Stimulated activated CD4-positive, alpha-beta T cell treated with anti-CD3 and anti-CD28 coated beads, TNF-alpha, amount 100 ng/mL, for 1 hour (primary cell): ENCODE data around the gene SLC17A2.
"Not testable (repeated sequence)": the region's sequence is repeated elsewhere in the genome, so short reads cannot be mapped to it uniquely, and the experiment has no call there.

Experiments used
- DNase-seq, 3 donors: peaks; one replicate each; pipeline ENCODE4 v3.0.0-alpha.2; 2020; ENCODE audit warnings: low read depth in 3 of 3, low spot score in 1 of 3

Gene SLC17A2

DNA sequence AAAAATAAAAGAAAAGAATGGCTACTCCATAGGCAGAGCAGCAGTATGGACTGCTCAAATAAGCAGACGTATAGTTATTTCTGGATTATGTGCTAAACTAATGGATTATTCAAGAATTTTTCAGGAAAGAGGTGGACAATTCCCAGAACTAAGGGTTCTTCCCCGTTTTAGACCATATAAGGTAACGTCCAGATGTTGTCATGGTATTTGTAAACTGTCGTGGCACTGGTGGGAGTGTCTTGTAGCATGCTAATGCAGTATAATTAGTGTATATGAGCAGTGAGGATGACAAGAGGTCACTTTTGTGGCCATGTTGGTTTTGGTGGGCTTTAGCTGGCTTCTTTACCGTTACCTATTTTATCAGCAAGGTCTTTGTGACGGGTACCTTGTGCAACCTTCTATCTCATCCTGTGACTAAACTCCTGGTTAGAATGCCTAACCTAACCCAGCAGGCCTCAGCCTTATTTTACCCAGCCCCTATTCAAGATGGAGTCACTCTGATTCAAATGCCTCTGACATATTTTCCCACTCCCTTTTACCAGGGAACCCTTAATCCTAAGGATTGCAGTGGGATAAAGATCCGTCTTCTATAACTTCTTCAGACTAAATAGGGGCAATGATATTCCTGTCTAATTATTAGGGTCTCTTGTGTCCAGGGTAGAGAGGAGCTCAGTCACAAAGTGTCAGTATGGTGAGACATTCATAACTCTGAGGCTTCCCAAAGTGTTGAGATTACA, 21.0 kb upstream of the SLC17A2 start:
- no peak for DNase-seq

- DNase-seq = no peak
Measured at GRCh38 chr6:25950297-25950696, 19.8 kb upstream of the SLC17A2 start.

GRCh38 chr6:25949695-25950094, 19.2 kb upstream of the SLC17A2 start:
- DNase-seq = no peak

DNA sequence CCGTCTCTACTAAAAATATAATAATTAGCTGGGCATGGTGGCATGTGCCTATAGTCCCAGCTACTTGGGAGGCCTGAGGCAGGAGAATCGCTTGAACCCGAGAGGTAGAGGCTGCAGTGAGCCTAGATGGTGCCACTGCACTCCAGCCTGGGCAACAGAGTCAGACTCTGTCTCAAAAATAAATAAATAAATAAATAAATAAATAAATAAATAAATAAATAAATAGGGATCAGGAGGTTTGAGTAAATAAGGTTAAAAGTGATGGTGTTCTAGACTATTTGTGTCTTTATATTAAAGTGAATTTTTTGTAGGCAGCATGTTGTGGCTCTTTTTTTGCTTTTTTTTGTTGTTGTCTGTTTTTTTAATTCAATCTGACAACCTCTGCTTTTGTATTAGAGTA, 17.0 kb upstream of the SLC17A2 start:
- DNase-seq = not testable (repeated sequence)

DNA sequence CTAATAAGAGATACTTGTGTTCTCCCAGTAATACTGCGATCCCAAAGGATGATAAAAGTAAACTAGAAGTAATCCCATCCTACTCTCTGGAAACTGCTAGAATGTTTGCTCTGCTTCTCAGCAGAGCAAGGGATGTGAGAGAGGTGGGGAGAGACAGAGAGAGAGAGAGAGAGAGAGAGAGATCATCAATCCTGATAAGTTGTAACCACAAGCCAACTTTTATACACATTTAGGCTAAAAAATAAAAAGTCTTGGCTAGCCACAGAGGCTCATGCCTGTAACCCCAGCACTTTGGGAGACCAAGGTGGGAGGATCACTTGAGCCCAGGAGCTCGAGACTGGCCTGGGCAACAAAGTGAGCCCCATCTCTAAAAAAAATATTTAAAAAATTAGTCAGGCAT, 16.1 kb upstream of the SLC17A2 start:
- DNase-seq = no peak

DNA sequence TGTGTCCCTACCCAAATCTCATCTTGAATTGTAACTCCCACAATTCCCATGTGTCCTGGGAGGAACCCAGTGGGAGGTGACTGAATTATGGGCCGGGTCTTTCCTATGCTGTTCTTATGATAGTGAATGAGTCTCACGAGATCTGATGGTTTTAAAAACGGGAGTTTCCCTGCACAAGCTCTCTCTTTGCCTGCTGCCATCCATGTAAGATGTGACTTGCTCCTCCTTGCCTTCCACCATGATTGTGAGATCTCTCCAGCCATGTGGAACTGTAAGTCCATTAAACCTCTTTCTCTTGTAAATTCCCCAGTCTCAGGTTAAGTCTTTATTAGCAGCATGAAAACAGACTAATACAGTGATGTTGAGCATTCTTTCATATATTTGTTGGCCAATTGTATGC, 15.2 kb upstream of the SLC17A2 start:
- not testable (repeated sequence) for DNase-seq

- DNase-seq = no peak
Measured at GRCh38 chr6:25944688-25945574, 14.4 kb upstream of the SLC17A2 start.

DNA sequence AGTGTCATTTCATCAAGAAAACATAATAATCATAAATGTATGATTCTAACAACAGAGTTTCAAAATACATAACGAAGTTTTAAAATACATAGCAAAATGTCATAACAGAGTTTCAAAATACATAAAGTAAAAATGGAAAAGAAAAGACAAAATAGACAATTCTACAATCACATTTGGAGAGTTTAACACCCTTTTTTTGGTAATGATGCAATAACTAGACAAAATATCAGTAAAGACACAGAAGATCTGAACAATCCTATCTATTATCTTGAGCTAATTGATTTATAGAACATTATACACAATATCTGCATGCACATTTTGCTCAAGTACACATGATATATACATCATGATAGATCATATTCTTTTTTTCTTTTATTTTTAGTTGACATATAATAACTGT, 13.4 kb upstream of the SLC17A2 start:
- no peak for DNase-seq

- DNase-seq = no peak
Measured at GRCh38 chr6:25942561-25943147, 12.2 kb upstream of the SLC17A2 start.

DNA sequence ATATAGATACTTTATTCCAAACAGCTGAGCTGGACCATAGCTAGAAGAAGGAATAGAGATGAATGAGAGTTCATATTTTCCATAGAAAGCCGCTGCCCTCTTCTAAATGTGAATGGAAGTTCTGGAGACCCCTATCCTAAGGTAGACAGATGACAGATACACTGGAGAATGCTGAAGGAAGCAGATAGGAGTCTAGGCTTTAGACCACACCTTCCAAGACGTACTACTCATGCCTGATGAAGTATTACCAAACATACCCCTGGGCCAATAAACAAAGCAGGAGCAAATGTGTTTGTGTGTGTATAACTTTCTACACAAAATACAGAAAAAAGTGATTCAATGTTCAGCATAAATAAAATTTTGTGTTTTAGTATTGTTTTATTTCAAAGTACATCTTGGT, 9.1 kb upstream of the SLC17A2 start:
- DNase-seq = no peak

GRCh38 chr6:25935953-25936352, 5.5 kb upstream of the SLC17A2 start:
- no peak for DNase-seq

- no peak for DNase-seq
Measured at GRCh38 chr6:25934735-25935313, 4.3 kb upstream of the SLC17A2 start.

DNA sequence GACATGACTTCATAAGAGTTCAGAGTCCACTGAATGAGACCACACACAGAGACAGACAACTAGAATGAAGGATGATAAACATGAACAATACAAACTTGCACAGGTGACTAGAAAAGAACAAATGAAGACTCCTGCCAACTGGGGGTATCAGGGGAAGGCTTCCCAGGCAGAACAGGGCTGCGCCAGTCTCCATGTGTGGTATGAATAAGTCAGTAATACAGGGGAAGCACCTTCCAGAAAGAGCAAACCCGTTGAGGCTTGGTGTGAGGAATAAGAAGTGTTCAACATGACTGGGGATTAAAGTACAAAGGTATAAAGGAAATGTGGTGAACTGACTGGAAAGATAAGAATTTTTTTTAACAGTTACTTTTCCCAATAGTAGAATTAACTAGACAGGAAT, 3.7 kb upstream of the SLC17A2 start:
- no peak for DNase-seq

DNA sequence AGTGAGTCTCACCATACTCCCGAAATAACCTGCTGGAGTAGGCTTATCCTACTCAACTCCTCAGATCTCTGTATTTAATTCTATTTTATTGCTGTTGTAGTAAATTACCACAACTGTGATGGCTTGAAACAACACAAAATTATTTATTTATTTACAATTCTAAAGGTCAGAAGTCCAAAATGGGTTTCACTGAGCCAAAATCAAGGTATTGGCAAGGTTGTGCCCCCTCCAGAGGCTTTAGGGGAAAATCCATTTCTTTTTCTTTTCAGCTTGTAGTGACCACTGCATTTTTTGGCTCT, 869 bp upstream of the SLC17A2 start:
- DNase-seq = no peak

- not testable (repeated sequence) for DNase-seq
Measured at GRCh38 chr6:25929785-25930184, 706 bp downstream of the SLC17A2 start.

- DNase-seq = no peak
Measured at GRCh38 chr6:25928562-25929324, 1.7 kb downstream of the SLC17A2 start.

GRCh38 chr6:25927756-25928216, 2.7 kb downstream of the SLC17A2 start:
- no peak for DNase-seq

DNA sequence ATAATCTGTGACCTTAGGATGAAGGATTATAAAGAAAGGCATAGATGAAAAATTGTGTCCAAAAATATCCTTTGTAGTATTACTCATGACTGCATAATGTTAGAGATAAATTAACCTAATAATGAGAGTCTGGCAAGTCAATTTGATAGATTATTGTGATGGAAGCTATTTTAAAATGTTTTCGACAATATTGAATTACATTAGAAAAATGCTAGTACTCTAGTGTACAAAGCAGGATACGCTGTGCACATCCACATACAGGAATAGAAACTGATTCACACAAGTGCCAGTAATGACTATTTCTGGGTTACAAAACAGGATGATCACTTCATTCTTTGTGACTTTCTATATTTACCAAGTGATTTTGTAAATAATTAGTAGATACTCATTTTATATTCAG, 3.3 kb downstream of the SLC17A2 start:
- DNase-seq = no peak

- no peak for DNase-seq
Measured at GRCh38 chr6:25925876-25926275, 4.6 kb downstream of the SLC17A2 start.

DNA sequence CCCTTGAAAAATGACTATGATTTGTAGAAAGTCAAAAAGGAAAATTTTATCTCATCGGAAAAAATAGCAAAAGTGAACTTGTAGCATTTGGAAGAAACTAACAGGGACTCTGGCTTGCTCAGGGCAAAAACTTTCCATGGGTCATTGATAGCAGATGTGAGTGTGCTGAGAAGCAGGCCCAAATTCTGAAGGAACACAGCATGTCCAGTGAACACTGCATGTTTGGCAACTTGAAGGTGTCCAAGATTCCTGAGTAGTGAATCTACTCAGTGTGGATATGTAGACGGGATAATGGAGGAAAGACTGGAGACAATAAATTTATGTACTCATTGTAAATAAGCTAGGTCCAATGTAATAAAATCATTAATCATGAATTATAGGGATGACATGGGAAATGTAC, 8.2 kb downstream of the SLC17A2 start:
- DNase-seq = no peak
